ENCODE measurements around the gene ATP8B4.

- TF ChIP-seq CTCF (IDR thresholded peaks at IDR 0.05 in 8 of 11, conservative IDR thresholded peaks at IDR 0.05 in 3 of 11) (no peak), POLR2A (IDR thresholded peaks at IDR 0.05) (no peak)
Observed at GRCh38 chr15:50065279-50065678, 53.8 kb downstream of the ATP8B4 start.

Measured in spleen (tissue), 7 donors.